HPDE6-E6E7 (cell line): ENCODE results near the gene MAFG.
A peak's percentile ranks its signal among the peaks of the same experiment; 100 is the strongest.
"Not testable (repeated sequence)": the region's sequence is repeated elsewhere in the genome, so short reads cannot be mapped to it uniquely, and the experiment has no call there.

Experiments
- DNase-seq: peaks from one replicate; pipeline ENCODE4 v3.0.0; 2011; ENCODE audit warnings: missing footprints; ENCODE audit errors: extremely low spot score

MAFG gene

GRCh38 chr17:81923302-81924260 is 4.0 kb downstream of the MAFG start:
- DNase-seq, result peak; percentile 77

GRCh38 chr17:81922566-81923301 is 4.8 kb downstream of the MAFG start:
- DNase-seq, result no peak

GRCh38 chr17:81921996-81922565 is 5.5 kb downstream of the MAFG start:
- no peak for DNase-seq

- no peak for DNase-seq
Observed at GRCh38 chr17:81921537-81921862, 6.0 kb downstream of the MAFG start.

- no peak for DNase-seq
Observed at GRCh38 chr17:81920612-81921536, 6.7 kb downstream of the MAFG start.

- DNase-seq, result no peak
Observed at GRCh38 chr17:81918832-81919545, 8.5 kb downstream of the MAFG start.

- not testable (repeated sequence) for DNase-seq
Observed at GRCh38 chr17:81918333-81918669, 9.2 kb downstream of the MAFG start.

GRCh38 chr17:81917565-81918332 is 9.8 kb downstream of the MAFG start, which contains the start of gene SIRT7:
Gene SIRT7, minus strand, starts transcription at chr17:81918176. Its CDS starts 45 bp downstream, at chr17:81918131.
- DNase-seq, result peak; percentile 78

GRCh38 chr17:81916234-81917001 is 11.1 kb downstream of the MAFG start:
- DNase-seq, result peak; percentile 85

GRCh38 chr17:81915331-81915730 is 12.2 kb downstream of the MAFG start:
- no peak for DNase-seq

- DNase-seq, result no peak
Observed at GRCh38 chr17:81914103-81914850, 13.3 kb downstream of the MAFG start.

- DNase-seq, result no peak
Observed at GRCh38 chr17:81913394-81914102, 14.0 kb downstream of the MAFG start.

GRCh38 chr17:81912441-81913309 is 14.9 kb downstream of the MAFG start:
- DNase-seq, result peak; percentile 77

- no peak for DNase-seq
Observed at GRCh38 chr17:81911969-81912368, 15.6 kb downstream of the MAFG start.

- peak; percentile 92 for DNase-seq
Observed at GRCh38 chr17:81911277-81911961, 16.1 kb downstream of the MAFG start, which contains the start of gene PCYT2. Gene PCYT2, minus strand, starts transcription at chr17:81911399. Its CDS starts 44 bp downstream, at chr17:81911355.

GRCh38 chr17:81910840-81911276 is 16.7 kb downstream of the MAFG start:
- DNase-seq, result no peak
